ENCODE data around the gene TMCO1.
A peak's percentile ranks its signal among the peaks of the same experiment; 100 is the strongest.
"Not testable (repeated sequence)": the region's sequence is repeated elsewhere in the genome, so short reads cannot be mapped to it uniquely, and the experiment has no call there.

TMCO1 gene

GRCh38 chr1:165686121-165686970 lies 82.3 kb downstream of the TMCO1 start:
- Histone ChIP-seq H3K4me3 (no peak overlapping the region), H3K36me3 (peaks cover 84% of the 10 kb centered on the region)

DNA sequence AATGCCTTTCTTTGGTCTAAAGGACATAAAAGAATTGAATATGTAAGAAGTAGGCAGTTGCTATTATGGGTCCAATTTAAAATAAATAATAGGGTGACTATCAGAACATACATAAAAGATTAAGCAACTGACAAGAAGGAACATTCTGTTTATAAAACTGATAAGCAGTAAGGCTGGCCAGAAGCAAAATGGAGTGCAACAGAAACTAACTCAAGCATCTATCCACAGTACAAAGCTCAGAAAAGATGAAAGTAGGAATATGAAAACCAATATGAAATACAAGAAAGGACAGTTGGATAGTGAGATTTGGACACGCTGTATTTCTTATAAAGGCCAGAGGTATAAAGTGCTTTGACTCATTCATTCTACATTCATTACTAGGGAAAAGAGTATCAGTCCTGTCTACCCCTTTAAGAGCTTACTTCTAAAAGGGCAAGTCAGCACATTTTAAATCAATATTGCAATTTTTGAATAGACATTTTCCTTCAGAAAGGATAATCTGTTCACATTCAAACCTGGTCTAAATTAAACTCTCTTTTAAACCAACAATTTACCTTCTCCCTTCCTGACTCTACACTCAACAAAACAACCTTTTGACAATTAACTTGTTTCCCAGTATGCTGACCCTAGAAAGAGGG lies 84.7 kb downstream of the TMCO1 start:
- TF ChIP-seq Cebpa-rat (IDR thresholded peaks at IDR 0.05), result no peak
- H3K27ac ChIP-seq, result no peak overlapping the region
- H3K9me3 ChIP-seq, result peaks cover 18% of the 10 kb centered on the region
- H3K4me1 ChIP-seq, result peaks cover 15% of the 10 kb centered on the region
- peaks cover 7% of the 10 kb centered on the region; the same call in 1 of the 2 replicates for H4K20me1 ChIP-seq
- H3K4me3 ChIP-seq, result no peak overlapping the region
- no peak overlapping the region for H3K4me2 ChIP-seq
- H3K9ac ChIP-seq, result no peak overlapping the region
- H3K27me3 ChIP-seq, result no peaks in the 10 kb centered on the region
- H3K36me3 ChIP-seq, result peaks cover 85% of the 10 kb centered on the region

More at GRCh38 chr1:165686121-165686970, 82.3 kb downstream of the TMCO1 start:
- Histone ChIP-seq H3K27ac (no peak overlapping the region), H3K9me3 (peaks cover 18% of the 10 kb centered on the region), H3K4me2 (no peak overlapping the region), H4K20me1 (peaks cover 12% of the 10 kb centered on the region), H3K9ac (no peak overlapping the region), H3K4me1 (0 out of 2 replicates have a peak, but pooled peaks cover 9% of the 10 kb centered on the region), H3K27me3 (no peaks in the 10 kb centered on the region)
- no peak for TF ChIP-seq Cebpa-rat (IDR thresholded peaks at IDR 0.05)

- H3K9ac ChIP-seq, H3K27me3 ChIP-seq, H3K4me2 ChIP-seq, H3K9me3 ChIP-seq, H3K27ac ChIP-seq, H4K20me1 ChIP-seq, H3K4me3 ChIP-seq: not testable (repeated sequence)
- Histone ChIP-seq H3K4me1 (peaks cover 14% of the 10 kb centered on the region), H3K36me3 (peaks cover 87% of the 10 kb centered on the region)
These were observed 87.9 kb downstream of the TMCO1 start for GRCh38 chr1:165680773-165681172.

- Histone ChIP-seq H3K4me2 (no peak overlapping the region), H3K27ac (no peak overlapping the region), H3K36me3 (peaks cover 82% of the 10 kb centered on the region), H3K9me3 (no peaks in the 10 kb centered on the region), H3K9ac (no peak overlapping the region), H3K4me1 (peaks cover 14% of the 10 kb centered on the region), H4K20me1 (peaks cover 7% of the 10 kb centered on the region; the same call in 1 of the 2 replicates), H3K4me3 (no peak overlapping the region), H3K27me3 (no peaks in the 10 kb centered on the region)
- no peak for TF ChIP-seq Cebpa-rat (IDR thresholded peaks at IDR 0.05)
These were observed 88.4 kb downstream of the TMCO1 start for GRCh38 chr1:165680303-165680702.

DNA sequence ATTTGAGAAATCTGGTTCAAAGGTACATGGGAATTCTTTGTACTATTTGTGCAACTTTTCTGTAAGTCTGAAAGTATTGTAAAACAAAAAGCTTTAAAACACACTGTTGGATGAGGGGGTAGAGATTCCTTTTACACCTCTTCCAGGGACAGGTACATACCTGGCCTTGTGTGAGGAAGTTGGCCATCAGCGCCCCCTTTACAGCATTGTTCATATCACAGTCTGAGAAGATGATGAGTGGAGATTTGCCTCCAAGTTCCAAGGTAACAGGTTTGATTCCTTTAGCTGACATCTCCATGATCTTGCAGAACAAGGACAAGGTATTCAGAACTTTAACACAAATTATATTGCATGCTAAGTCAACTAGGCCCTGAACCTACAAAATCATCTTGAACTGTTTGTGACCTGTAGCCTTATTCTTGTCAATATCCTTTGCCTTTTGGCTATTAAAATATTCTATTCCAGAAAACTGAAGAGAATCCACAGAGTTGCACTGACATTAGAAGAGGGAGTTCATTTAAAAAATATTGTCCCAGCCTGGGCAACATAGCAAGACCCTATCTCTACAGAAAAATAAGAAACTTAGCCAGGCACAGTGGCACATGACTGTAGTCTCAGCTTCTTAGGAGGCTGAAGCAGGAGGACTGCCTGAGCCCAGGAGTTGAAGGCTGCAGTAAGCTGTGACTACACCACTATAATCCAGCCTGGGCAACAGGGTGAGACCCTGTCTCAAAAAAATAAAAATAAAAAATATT lies 89.2 kb downstream of the TMCO1 start:
- Histone ChIP-seq H3K4me1 (peaks cover 14% of the 10 kb centered on the region), H3K27ac (no peak overlapping the region), H3K9me3 (no peaks in the 10 kb centered on the region), H3K4me3 (no peak overlapping the region), H3K36me3 (peaks cover 82% of the 10 kb centered on the region), H3K27me3 (no peaks in the 10 kb centered on the region), H3K9ac (no peak overlapping the region), H3K4me2 (no peak overlapping the region), H4K20me1 (peaks cover 4% of the 10 kb centered on the region; the same call in 1 of the 2 replicates)
- TF ChIP-seq Cebpa-rat (IDR thresholded peaks at IDR 0.05), result no peak

DNA sequence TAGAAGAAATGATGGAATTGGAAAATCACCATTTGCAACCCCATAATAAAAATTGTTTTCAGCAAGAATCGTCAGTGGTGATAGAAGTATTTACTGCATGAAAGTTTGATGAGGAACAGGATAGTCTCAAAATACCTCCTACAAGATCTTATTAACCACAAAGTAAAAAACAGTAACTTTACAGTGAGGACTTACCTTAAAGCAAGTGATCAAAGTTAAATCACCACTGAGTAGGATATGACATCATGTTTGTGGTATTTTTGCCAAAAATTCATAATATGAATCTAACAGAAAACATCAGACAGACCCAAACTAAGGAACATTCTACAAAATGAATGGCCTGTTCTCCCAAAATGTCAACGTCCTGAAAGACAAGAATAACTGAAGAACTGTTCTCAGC lies 90.2 kb downstream of the TMCO1 start:
- no peak overlapping the region for H3K4me3 ChIP-seq
- peaks cover 90% of the 10 kb centered on the region for H3K36me3 ChIP-seq
- H3K27ac ChIP-seq, result no peak overlapping the region
- H3K27me3 ChIP-seq, result no peaks in the 10 kb centered on the region
- TF ChIP-seq Cebpa-rat (IDR thresholded peaks at IDR 0.05), result no peak
- H3K4me1 ChIP-seq, result peaks cover 14% of the 10 kb centered on the region
- H3K9ac ChIP-seq, result no peak overlapping the region
- H3K4me2 ChIP-seq, result peak overlapping the region; percentile 19
- H4K20me1 ChIP-seq, result no peaks in the 10 kb centered on the region
- H3K9me3 ChIP-seq, result no peaks in the 10 kb centered on the region

Measured in BLaER1 (cell line).